ENCODE measurements around the gene VPS13D.

- TF ChIP-seq CTCF (IDR thresholded peaks at IDR 0.05) (no peak), POLR2A (IDR thresholded peaks at IDR 0.05) (no peak)
These were observed 168.6 kb downstream of the VPS13D start for GRCh38 chr1:12398479-12398878.

All from esophagus squamous epithelium (tissue), 4 donors.